ENCODE data around the gene VPS25. TPM values are rescaled to one million over a fixed set of nuclear protein-coding genes. Genes with fewer than 3 reads are reported as not detected.

The VPS25 gene
- total RNA-seq, 1 donor from 2014 or later: 38.6 TPM

GRCh38 chr17:42795061-42795460, 21.8 kb downstream of the VPS25 start:
- H3K9ac ChIP-seq (ENCODE audit: low read depth in 1 of 3, low read length in 3 of 3): no peak overlapping the region
- H3K36me3 ChIP-seq (ENCODE audit: control insufficient read depth in 3 of 3, insufficient read depth in 3 of 3, low read length in 3 of 3): peaks cover 8 to 13% (median 11%) of the 10 kb centered on the region in 3 donors
- no peak overlapping the region for H3K27ac ChIP-seq (ENCODE audit: low read depth, low read length)
- peaks cover 19 to 27% (median 22%) of the 10 kb centered on the region in 3 donors for H3K4me1 ChIP-seq (ENCODE audit: control insufficient read depth in 3 of 3, insufficient read depth in 3 of 3, low read length in 3 of 3)
- no peak overlapping the region for H3K4me3 ChIP-seq (ENCODE audit: low read length in 3 of 3)
- H3K27me3 ChIP-seq (ENCODE audit: control insufficient read depth in 3 of 3, insufficient read depth in 3 of 3, low read length in 3 of 3): peaks cover 0 to 9% (median 0%) of the 10 kb centered on the region in 3 donors
- H3K9me3 ChIP-seq (ENCODE audit: control insufficient read depth in 3 of 3, low read length in 3 of 3): no peaks in the 10 kb centered on the region

DNA sequence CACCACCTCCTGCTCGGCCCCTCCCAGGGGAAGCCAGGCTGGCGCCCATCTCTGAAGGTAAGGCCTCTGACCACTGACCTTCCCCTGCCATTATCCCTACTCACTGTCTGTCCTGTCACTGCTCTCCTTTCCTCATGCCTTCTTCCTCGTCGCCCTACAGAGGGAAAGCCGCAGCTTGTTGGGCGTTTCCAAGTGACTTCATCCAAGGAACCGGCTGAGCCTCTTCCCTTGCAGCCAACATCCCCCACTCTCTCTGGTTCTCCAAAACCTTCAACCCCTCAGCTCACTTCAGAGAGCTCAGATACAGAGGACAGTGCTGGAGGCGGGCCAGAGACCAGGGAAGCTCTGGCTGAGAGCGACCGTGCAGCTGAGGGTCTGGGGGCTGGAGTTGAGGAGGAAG, 22.2 kb downstream of the VPS25 start:
- Histone ChIP-seq H3K27me3 (ENCODE audit: control insufficient read depth in 3 of 3, insufficient read depth in 3 of 3, low read length in 3 of 3) (peaks cover 0 to 5% (median 0%) of the 10 kb centered on the region in 3 donors), H3K4me3 (ENCODE audit: low read length in 3 of 3) (no peak overlapping the region), H3K9ac (ENCODE audit: low read depth in 1 of 3, low read length in 3 of 3) (no peak overlapping the region), H3K36me3 (ENCODE audit: control insufficient read depth in 3 of 3, insufficient read depth in 3 of 3, low read length in 3 of 3) (peaks cover 8 to 13% (median 11%) of the 10 kb centered on the region in 3 donors), H3K27ac (ENCODE audit: low read depth, low read length) (no peak overlapping the region), H3K4me1 (ENCODE audit: control insufficient read depth in 3 of 3, insufficient read depth in 3 of 3, low read length in 3 of 3) (peaks cover 19 to 27% (median 22%) of the 10 kb centered on the region in 3 donors), H3K9me3 (ENCODE audit: control insufficient read depth in 3 of 3, low read length in 3 of 3) (no peaks in the 10 kb centered on the region)

- Histone ChIP-seq H3K36me3 (ENCODE audit: control insufficient read depth in 3 of 3, insufficient read depth in 3 of 3, low read length in 3 of 3) (peaks cover 8 to 13% (median 11%) of the 10 kb centered on the region in 3 donors), H3K27ac (ENCODE audit: low read depth, low read length) (no peak overlapping the region), H3K27me3 (ENCODE audit: control insufficient read depth in 3 of 3, insufficient read depth in 3 of 3, low read length in 3 of 3) (no peaks in the 10 kb centered on the region), H3K9ac (ENCODE audit: low read depth in 1 of 3, low read length in 3 of 3) (no peak overlapping the region), H3K4me1 (ENCODE audit: control insufficient read depth in 3 of 3, insufficient read depth in 3 of 3, low read length in 3 of 3) (peaks cover 19 to 27% (median 22%) of the 10 kb centered on the region in 3 donors), H3K9me3 (ENCODE audit: control insufficient read depth in 3 of 3, low read length in 3 of 3) (no peaks in the 10 kb centered on the region), H3K4me3 (ENCODE audit: low read length in 3 of 3) (no peak overlapping the region)
These were observed 23.0 kb downstream of the VPS25 start for GRCh38 chr17:42796066-42796758.

- Histone ChIP-seq H3K4me1 (ENCODE audit: control insufficient read depth in 3 of 3, insufficient read depth in 3 of 3, low read length in 3 of 3) (peaks cover 19 to 27% (median 22%) of the 10 kb centered on the region in 3 donors), H3K4me3 (ENCODE audit: low read length in 3 of 3) (peak overlapping the region; percentile 98 to 100 (median 99)), H3K36me3 (ENCODE audit: control insufficient read depth in 3 of 3, insufficient read depth in 3 of 3, low read length in 3 of 3) (peaks cover 8 to 13% (median 11%) of the 10 kb centered on the region in 3 donors), H3K9ac (ENCODE audit: low read depth in 1 of 3, low read length in 3 of 3) (peak overlapping the region; percentile 98 to 99 (median 98)), H3K9me3 (ENCODE audit: control insufficient read depth in 3 of 3, low read length in 3 of 3) (no peaks in the 10 kb centered on the region), H3K27me3 (ENCODE audit: control insufficient read depth in 3 of 3, insufficient read depth in 3 of 3, low read length in 3 of 3) (no peaks in the 10 kb centered on the region), H3K27ac (ENCODE audit: low read depth, low read length) (no peak overlapping the region)
These were observed 24.1 kb downstream of the VPS25 start for GRCh38 chr17:42797067-42798007.

DNA sequence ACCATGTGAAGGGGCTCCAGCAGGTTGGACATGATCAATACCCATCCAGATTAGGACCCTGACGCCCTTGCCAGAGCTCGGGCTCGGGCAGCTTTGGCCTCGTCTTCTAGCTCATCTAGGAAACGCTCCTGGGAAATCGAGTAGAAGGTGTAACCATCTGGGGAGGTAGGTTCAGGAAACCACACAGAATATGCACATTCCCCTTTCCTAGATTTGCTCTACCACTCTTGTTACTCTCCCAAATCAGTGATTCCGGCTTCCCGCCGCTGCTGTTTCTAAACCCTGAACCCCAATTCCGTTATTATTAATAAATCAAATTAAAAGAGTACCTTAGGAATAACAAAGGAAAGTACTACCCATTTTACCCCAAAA, 24.7 kb downstream of the VPS25 start:
- H3K27me3 ChIP-seq (ENCODE audit: control insufficient read depth in 3 of 3, insufficient read depth in 3 of 3, low read length in 3 of 3): no peaks in the 10 kb centered on the region

GRCh38 chr17:42798383-42799380, 25.4 kb downstream of the VPS25 start, which contains the start of the genes CNTD1 and COA3:
TSS of gene CNTD1 (plus strand) at chr17:42798861. CDS start at chr17:42799068, 207 bp downstream.
TSS of gene COA3 (minus strand) at chr17:42798704. CDS start at chr17:42798681, 23 bp downstream.
- H3K36me3 ChIP-seq (ENCODE audit: control insufficient read depth in 3 of 3, insufficient read depth in 3 of 3, low read length in 3 of 3): peaks cover 8 to 13% (median 11%) of the 10 kb centered on the region in 3 donors
- peak within 1 kb of the TSS; percentile 98 to 100 (median 99) for H3K4me3 ChIP-seq (ENCODE audit: low read length in 3 of 3)
- no peaks in the 10 kb centered on the region for H3K9me3 ChIP-seq (ENCODE audit: control insufficient read depth in 3 of 3, low read length in 3 of 3)
- H3K9ac ChIP-seq (ENCODE audit: low read depth in 1 of 3, low read length in 3 of 3): peak within 1 kb of the TSS; percentile 98 to 99 (median 98)
- H3K4me1 ChIP-seq (ENCODE audit: control insufficient read depth in 3 of 3, insufficient read depth in 3 of 3, low read length in 3 of 3): peaks cover 19 to 27% (median 22%) of the 10 kb centered on the region in 3 donors
- H3K27ac ChIP-seq (ENCODE audit: low read depth, low read length): peak within 1 kb of the TSS; percentile 66
- no peaks in the 10 kb centered on the region for H3K27me3 ChIP-seq (ENCODE audit: control insufficient read depth in 3 of 3, insufficient read depth in 3 of 3, low read length in 3 of 3)

More for the DNA sequence above, 24.7 kb downstream of the VPS25 start:
- peak overlapping the region; percentile 66 for H3K27ac ChIP-seq (ENCODE audit: low read depth, low read length)
- H3K4me1 ChIP-seq (ENCODE audit: control insufficient read depth in 3 of 3, insufficient read depth in 3 of 3, low read length in 3 of 3): peaks cover 19 to 27% (median 22%) of the 10 kb centered on the region in 3 donors
- H3K4me3 ChIP-seq (ENCODE audit: low read length in 3 of 3): peak overlapping the region; percentile 98 to 100 (median 99)
- peak overlapping the region; percentile 98 to 99 (median 98) for H3K9ac ChIP-seq (ENCODE audit: low read depth in 1 of 3, low read length in 3 of 3)
- no peaks in the 10 kb centered on the region for H3K9me3 ChIP-seq (ENCODE audit: control insufficient read depth in 3 of 3, low read length in 3 of 3)
- H3K36me3 ChIP-seq (ENCODE audit: control insufficient read depth in 3 of 3, insufficient read depth in 3 of 3, low read length in 3 of 3): peaks cover 8 to 13% (median 11%) of the 10 kb centered on the region in 3 donors

DNA sequence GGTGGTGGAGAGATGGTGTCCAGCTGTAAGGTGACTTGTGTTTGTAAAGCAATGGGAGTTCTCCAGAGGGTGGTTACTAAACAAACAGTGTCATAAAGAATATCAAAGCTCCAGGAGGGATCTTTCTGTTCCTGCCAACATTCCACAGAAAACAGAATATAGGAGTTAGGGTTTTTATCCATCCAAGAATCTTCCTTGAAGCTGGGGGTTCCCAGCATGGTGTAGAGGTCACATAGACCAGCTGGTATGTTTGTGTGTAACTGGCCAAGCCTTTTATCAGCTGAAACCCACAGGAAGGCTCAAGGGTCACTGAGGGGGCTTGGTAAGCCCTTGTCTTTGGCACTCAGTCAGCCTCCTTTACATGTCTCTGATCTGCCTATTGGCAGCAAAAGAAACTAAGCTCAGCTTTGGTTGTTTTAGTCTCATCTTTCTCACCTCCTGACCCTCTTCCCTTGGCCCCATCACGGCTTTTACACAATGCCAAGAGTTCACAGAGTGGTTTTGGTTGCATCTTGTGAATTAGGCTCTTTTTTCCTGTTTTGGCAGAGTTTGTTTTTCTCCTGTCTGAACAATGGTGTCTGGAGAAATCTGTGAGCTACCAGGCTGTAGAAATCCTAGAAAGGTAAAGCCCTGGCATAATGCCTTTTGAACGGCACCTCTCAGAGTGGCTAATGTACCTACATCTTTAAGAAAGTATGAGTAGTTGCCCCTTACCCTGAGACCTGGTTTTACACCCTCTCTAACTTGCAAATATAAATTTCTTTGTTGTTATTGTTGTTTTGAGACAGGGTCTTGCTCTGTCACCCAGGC, 30.0 kb downstream of the VPS25 start:
- Histone ChIP-seq H3K9ac (ENCODE audit: low read depth in 1 of 3, low read length in 3 of 3) (no peak overlapping the region), H3K27me3 (ENCODE audit: control insufficient read depth in 3 of 3, insufficient read depth in 3 of 3, low read length in 3 of 3) (no peaks in the 10 kb centered on the region), H3K4me1 (ENCODE audit: control insufficient read depth in 3 of 3, insufficient read depth in 3 of 3, low read length in 3 of 3) (peaks cover 5 to 8% (median 5%) of the 10 kb centered on the region in 3 donors), H3K9me3 (ENCODE audit: control insufficient read depth in 3 of 3, low read length in 3 of 3) (no peaks in the 10 kb centered on the region), H3K27ac (ENCODE audit: low read depth, low read length) (no peak overlapping the region), H3K4me3 (ENCODE audit: low read length in 3 of 3) (no peak overlapping the region), H3K36me3 (ENCODE audit: control insufficient read depth in 3 of 3, insufficient read depth in 3 of 3, low read length in 3 of 3) (peaks cover 0 to 2% (median 0%) of the 10 kb centered on the region in 3 donors)

DNA sequence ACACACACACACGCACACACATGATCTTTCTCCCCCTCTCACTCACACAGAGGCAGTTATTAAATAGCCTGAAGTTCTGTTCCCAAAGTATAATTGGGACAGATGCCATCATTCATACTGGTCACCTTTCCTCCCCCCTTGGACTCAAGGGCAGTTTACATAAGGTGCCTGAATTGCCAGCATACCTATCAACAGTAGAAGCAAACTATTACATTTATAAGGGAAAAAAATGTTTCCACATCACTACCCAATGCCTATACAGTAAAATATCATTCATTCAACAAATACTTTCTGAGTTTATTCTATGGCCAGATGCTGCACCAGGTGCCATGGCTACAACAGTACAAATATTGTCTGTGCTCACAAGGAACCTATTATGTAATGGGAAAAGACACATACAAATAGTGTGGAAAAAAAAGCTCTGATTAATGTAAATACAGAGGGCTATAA, 31.7 kb downstream of the VPS25 start:
- Histone ChIP-seq H3K36me3 (ENCODE audit: control insufficient read depth in 3 of 3, insufficient read depth in 3 of 3, low read length in 3 of 3) (peaks cover 0 to 3% (median under 1%) of the 10 kb centered on the region in 3 donors), H3K9me3 (ENCODE audit: control insufficient read depth in 3 of 3, low read length in 3 of 3) (no peaks in the 10 kb centered on the region), H3K9ac (ENCODE audit: low read depth in 1 of 3, low read length in 3 of 3) (no peak overlapping the region), H3K27me3 (ENCODE audit: control insufficient read depth in 3 of 3, insufficient read depth in 3 of 3, low read length in 3 of 3) (no peaks in the 10 kb centered on the region), H3K4me1 (ENCODE audit: control insufficient read depth in 3 of 3, insufficient read depth in 3 of 3, low read length in 3 of 3) (no peaks in the 10 kb centered on the region), H3K4me3 (ENCODE audit: low read length in 3 of 3) (no peak overlapping the region), H3K27ac (ENCODE audit: low read depth, low read length) (no peak overlapping the region)
